Suppressor macrophage (primary cell): ENCODE results near the gene USP8.
"Not testable (repeated sequence)": the region's sequence is repeated elsewhere in the genome, so short reads cannot be mapped to it uniquely, and the experiment has no call there.

Experiments
- DNase-seq, 4 experiments: peaks; one replicate each; pipeline ENCODE4 v3.0.0-alpha.2; 2020 to 2022
- total RNA-seq, 17 experiments: gene quantifications; one replicate each; lab custom pipeline; 2026; ENCODE audit warnings: mixed read lengths in 6 of 17, inconsistent platforms in 3 of 17; lab: John Stamatoyannopoulos, UW

USP8 gene
- total RNA-seq = 56.6 to 148 (median 97.2) reads per million in 17 experiments

GRCh38 chr15:50424066-50424890, at the start of gene USP8:
TSS of gene USP8 (plus strand) at chr15:50424405. CDS start at chr15:50439074, 14,669 bp downstream.
- DNase-seq = peak; percentile 99 to 100 (median 99)

DNA sequence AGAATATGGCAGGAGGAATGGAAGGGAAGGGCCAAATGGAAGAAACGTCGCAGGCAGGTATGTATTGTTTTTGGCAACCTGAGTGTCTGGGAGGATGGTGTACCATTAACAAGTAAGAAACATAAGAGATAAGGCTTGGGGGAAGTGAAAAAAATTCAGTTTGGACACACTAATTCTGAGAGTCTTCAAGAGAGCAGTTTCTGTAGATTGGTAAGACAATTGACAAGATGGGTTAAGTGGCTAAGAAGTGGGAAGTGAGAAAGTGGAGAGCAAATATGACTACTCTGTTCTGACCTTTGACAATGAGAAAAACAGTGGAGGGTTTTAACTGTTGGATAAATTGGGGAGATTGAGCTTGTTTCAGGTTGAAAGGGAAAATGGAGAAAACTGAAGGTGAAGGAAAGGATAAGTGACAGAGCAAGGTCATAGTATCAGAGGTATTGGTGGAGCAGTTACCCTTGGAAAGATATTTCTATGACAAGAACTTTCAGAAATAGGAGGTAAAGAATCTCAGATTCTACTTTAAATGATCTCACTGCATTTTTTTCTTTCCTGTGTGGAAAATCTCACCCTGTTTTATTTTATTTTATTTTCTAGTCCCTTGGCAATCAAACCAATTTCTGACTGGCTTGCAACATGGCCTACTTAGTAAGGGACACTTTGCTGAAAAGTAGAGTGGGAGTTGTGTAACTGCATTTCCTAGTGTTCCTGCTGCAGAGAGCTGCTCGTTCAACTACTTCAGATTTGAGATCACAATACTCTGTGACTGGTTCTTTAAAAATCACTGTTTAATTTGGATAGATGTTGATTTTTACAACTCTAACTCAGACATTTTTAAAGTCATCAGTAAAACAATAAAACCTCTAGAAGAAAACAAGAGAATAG, 46.1 kb upstream of the USP8 start:
- DNase-seq = peak; percentile 24 to 63 (median 44)

DNA sequence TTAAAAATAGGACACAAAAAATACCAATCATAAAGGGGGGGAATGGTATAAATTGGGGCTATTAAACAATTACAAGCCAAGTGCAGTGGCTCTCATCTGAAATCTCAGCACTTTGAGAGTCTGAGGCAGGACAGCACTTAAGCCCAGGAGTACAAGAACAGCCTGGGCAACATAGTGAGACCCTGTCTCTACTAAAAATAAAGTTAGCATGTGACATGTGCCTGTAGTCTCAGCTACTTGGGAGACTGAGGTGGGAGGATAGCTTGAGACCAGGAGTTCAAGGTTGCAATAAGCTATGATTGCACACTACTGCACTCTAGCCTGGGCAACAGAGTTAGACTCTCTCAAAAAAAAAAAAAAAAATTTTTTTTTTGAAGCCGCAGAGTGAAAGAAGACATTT, 45.4 kb upstream of the USP8 start:
- DNase-seq = no peak

DNA sequence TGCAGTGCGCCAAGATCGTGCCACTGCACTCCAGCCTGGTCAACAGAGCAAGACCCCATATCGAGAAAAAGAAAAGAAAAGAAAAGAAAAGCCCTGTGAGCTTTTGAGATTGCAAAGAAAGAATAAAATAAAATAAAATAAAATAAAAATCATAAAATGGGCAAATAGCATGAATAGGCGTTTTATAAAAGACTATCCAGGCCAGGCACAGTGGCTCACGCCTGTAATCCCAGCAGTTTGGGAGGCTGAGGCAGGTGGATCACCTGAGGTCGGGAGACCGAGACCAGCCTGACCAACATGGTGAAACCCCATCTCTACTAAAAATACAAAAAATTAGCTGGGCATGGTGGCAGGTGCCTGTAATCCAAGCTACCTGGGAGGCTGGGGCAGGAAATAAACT, 44.8 kb upstream of the USP8 start:
- not testable (repeated sequence) for DNase-seq

- DNase-seq = no peak
These were observed 44.1 kb upstream of the USP8 start for GRCh38 chr15:50380089-50380488.

DNA sequence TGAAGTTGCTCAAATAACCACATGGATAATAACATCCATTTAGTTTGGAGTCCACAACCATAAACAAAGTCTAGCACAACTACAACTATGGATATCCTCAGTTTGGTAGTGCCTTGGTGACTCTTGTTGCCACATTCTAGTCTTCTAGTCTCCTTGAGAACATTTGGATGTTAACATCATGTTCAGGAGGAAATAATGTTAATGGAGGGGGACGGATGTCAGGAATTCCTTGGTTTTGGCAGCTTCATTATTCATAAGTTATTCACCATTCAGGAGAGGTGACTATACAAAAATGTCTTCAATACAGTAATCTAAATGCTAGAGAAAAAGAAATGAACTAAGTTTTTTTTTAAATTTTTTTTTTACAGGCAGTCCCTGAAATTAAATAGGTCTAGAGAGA, 42.8 kb upstream of the USP8 start:
- no peak for DNase-seq

DNA sequence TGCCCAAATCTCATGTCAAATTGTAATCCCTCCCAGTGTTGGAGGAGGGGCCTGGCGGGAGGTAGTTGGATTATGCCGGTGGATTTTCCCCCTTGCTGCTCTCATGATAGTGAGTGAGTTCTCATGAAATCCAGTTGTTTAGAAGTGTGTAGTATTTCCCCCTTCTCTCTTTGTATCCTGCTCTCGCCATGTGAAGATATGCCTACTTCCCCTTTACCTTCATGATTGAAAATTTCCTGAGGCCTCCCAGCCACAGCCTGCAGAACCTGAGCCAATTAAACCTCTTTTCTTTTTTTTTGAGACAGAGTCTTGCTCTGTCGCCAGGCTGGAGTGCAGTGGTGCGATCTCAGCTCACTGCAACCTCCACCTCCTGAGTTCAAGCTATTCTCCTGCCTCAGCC, 41.8 kb upstream of the USP8 start:
- DNase-seq = peak in 1 of 4 experiments; percentile 11

- peak; percentile 41 to 75 (median 58) for DNase-seq
These were observed 33.5 kb upstream of the USP8 start for GRCh38 chr15:50390554-50391264.

- DNase-seq = not testable (repeated sequence)
These were observed 32.6 kb upstream of the USP8 start for GRCh38 chr15:50391561-50391960.

DNA sequence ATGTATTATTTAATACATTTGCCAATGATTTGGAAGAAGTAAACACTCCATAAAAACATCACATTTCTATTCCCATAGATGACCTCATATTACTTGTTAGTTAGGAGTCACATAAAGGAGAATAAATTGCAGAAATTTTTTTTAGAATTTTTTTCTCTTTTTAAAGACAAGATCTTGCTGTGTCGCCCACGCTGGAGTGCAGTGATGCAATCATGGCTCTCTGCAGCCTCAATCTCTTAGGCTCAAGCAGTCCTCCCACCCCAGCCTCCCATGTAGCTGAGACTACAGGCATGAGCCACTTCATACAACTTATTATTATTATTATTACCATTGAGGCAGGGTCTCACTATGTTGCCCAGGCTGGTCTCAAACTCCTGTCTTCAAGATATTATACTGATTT, 12.3 kb upstream of the USP8 start:
- no peak for DNase-seq

- DNase-seq = no peak
These were observed 9.6 kb upstream of the USP8 start for GRCh38 chr15:50414624-50415023.

GRCh38 chr15:50415752-50416404, 8.3 kb upstream of the USP8 start:
- DNase-seq = no peak

DNA sequence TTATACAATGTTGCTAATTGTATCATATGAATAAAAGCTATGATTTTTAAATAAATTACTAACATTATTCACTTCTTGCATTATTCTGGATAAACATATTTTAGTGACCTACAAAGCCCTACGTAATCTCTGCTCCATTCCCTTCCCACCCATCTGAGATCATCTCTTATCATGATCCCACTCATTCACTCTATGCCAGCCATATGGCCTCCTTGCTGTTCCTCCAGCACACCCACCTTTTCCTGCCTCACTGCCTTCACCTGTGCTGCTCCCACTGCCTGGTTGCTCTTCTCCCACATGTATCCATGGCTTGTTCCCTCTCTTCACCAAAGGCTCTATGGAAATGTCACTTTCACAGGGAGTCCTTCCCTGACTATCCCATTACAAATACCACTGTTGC, 7.3 kb upstream of the USP8 start:
- no peak for DNase-seq

GRCh38 chr15:50418041-50418583, 6.1 kb upstream of the USP8 start:
- no peak for DNase-seq

GRCh38 chr15:50425219-50425618, 1.0 kb downstream of the USP8 start:
- peak; percentile 33 to 55 (median 44) for DNase-seq

DNA sequence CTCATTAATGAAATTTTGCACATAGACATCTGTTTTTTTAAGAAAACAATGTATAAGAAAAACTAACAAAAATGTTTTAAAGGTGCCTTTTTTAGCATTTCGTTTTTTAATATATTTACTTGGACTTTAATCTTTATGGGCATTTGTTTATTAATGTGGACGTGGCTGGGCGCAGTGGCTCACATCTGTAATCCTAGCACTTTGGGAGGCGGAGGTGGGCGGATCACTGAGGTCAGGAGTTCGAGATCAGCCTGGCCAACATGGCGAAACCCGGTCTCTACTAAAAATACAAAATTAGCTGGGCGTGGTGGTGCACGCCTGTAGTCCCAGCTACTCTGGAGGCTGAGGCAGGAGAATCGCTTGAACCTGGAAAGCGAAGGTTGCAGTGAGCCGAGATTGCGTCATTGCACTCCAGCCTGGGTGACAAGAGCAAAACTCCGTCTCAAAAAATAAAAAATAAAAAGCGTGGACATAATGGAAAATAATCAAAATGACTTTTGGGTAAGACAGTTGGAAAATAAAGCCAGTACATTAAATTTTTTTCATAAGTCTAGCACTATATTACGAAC, 1.6 kb downstream of the USP8 start:
- DNase-seq = not testable (repeated sequence)

GRCh38 chr15:50426428-50426827, 2.2 kb downstream of the USP8 start:
- no peak for DNase-seq

DNA sequence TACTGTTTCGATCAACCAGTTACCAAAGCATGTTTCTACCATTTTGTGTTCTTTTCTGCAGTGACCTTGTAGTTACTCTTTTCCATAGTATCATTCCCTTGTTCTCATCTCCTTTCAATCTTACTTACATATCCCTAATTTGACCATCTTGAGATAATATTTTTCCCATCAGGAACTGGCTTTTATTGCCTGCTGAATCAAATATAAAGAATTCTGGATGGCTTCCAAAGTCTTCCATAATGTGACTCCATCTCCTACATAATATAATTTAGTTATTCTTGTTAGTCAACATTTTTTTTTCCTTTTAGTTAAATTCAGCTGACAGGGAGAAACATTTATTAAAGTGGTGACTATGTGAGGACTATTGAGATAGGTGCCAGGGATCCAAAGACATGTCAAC, 7.0 kb downstream of the USP8 start:
- DNase-seq = no peak

- DNase-seq = no peak
These were observed 8.0 kb downstream of the USP8 start for GRCh38 chr15:50432230-50432629.

- no peak for DNase-seq
These were observed 11.6 kb downstream of the USP8 start for GRCh38 chr15:50435772-50436171.

- DNase-seq = no peak
These were observed 14.0 kb downstream of the USP8 start for GRCh38 chr15:50438251-50438650.

- DNase-seq = no peak
These were observed 16.7 kb downstream of the USP8 start for GRCh38 chr15:50440932-50441331.
